HepG2 (cell line): ENCODE data around the gene MFSD11. TPM values are rescaled to one million over a fixed set of nuclear protein-coding genes. Genes with fewer than 3 reads are reported as not detected.

Source experiments
- ESRRA ChIP-seq: sonication (generic); formaldehyde crosslinking; IDR thresholded peaks from 2 replicates; pipeline ENCODE4 v1.5.1; 2020; ENCODE audit warnings: mild to moderate bottlenecking, low read depth, missing genetic modification reagents
- HNF1A ChIP-seq, 2 experiments: sonication (generic) in 1 of 2; formaldehyde crosslinking in 1 of 2; IDR thresholded peaks; 2 replicates each; pipeline versions ENCODE4 v1.4.0 to v1.6.1; 2016 to 2020; ENCODE audit warnings: borderline replicate concordance in 1 of 2, low read depth in 1 of 2, mild to moderate bottlenecking in 1 of 2, missing genetic modification reagents in 1 of 2
- HOXA5 ChIP-seq: sonication (generic); formaldehyde crosslinking; IDR thresholded peaks from 2 replicates; pipeline ENCODE4 v1.4.0; 2020; ENCODE audit warnings: missing genetic modification reagents
- THAP9 ChIP-seq: sonication (generic); formaldehyde crosslinking; IDR thresholded peaks from 2 replicates; pipeline ENCODE4; 2020; ENCODE audit warnings: missing genetic modification reagents, mild to moderate bottlenecking, borderline replicate concordance
- TRIM22 ChIP-seq: fragments of 450-650 bp; IDR thresholded peaks from 2 replicates; pipeline ENCODE4 v1.6.1; 2017
- ZNF235 ChIP-seq: sonication (generic); formaldehyde crosslinking; IDR thresholded peaks from 2 replicates; pipeline ENCODE4 v1.8.1; 2023; ENCODE audit warnings: mild to moderate bottlenecking, missing genetic modification reagents, borderline replicate concordance
- ZNF337 ChIP-seq: sonication (generic); formaldehyde crosslinking; IDR thresholded peaks from 2 replicates; pipeline ENCODE4 v1.5.1; 2020; ENCODE audit warnings: missing genetic modification reagents, low read depth, mild to moderate bottlenecking, borderline replicate concordance
- ZNF354B ChIP-seq: sonication (generic); formaldehyde crosslinking; IDR thresholded peaks from 2 replicates; pipeline ENCODE4 v1.8.0; 2022; ENCODE audit warnings: mild to moderate bottlenecking, missing genetic modification reagents
- ZNF550 ChIP-seq: sonication (generic); formaldehyde crosslinking; IDR thresholded peaks from 2 replicates; pipeline ENCODE4 v1.4.0; 2020; ENCODE audit warnings: mild to moderate bottlenecking, missing genetic modification reagents, borderline replicate concordance
- ZNF574 ChIP-seq: sonication (generic); formaldehyde crosslinking; IDR thresholded peaks from 2 replicates; pipeline ENCODE4 v1.4.0; 2020; ENCODE audit warnings: missing genetic modification reagents
- ZNF768 ChIP-seq: sonication (generic); formaldehyde crosslinking; IDR thresholded peaks from 2 replicates; pipeline ENCODE4 v1.4.0; 2020; ENCODE audit warnings: missing genetic modification reagents
- ZXDC ChIP-seq: sonication (generic); formaldehyde crosslinking; IDR thresholded peaks from 2 replicates; pipeline ENCODE4 v1.5.0; 2020; ENCODE audit warnings: mild to moderate bottlenecking, missing genetic modification reagents
- polyA plus RNA-seq, 8 experiments: library from polyadenylated mRNA; depleted of rRNA in 3 of 8; stranded (reverse) in 7 of 8; unstranded in 1 of 8; fragments of >200 nt; fragmentation: Illumina TruSeq in 4 of 8; extraction: Trizol in 4 of 8; gene quantifications; 2 replicates each; pipeline versions ENCODE4 v1.2.1 to v1.2.3, GENCODE V29; 2011 to 2016; ENCODE audit warnings: low read depth in 4 of 8, missing spikeins in 1 of 8, mixed read lengths in 1 of 8; ENCODE audit not compliant: insufficient read depth in 1 of 8
- total RNA-seq, 5 experiments: library from RNA; depleted of rRNA; stranded (reverse); fragments of >200 nt; fragmentation: Illumina TruSeq; extraction: Trizol; gene quantifications; 2 replicates each; pipeline ENCODE4 v1.2.3, GENCODE V29; 2016; ENCODE audit warnings: low read depth in 1 of 5

Gene MFSD11
- total and polyA plus RNA-seq, 2 of the 13 experiments (the other 11 are each of a cell fraction or from before 2014, with no cell fraction given): 26.1 to 36.3 TPM

- TF ChIP-seq HNF1A (IDR thresholded peaks at IDR 0.05; ENCODE audit: low read depth): no peak
- TF ChIP-seq HNF1A (CRISPR knock-in tag; IDR thresholded peaks at IDR 0.05; ENCODE audit: borderline replicate concordance): no peak
- no peak for TF ChIP-seq ESRRA (CRISPR knock-in tag)
- TF ChIP-seq ZNF574 (CRISPR knock-in tag): peak; percentile 44; the same call in 1 of the 2 replicates
- TF ChIP-seq THAP9 (CRISPR knock-in tag): no peak
- TF ChIP-seq ZNF768 (CRISPR knock-in tag): no peak; the same call in none of the 2 replicates
- no peak for TF ChIP-seq ZNF550 (CRISPR knock-in tag)
- TF ChIP-seq ZNF337: no peak
- peak; percentile 36; the same call in 1 of the 2 replicates for TF ChIP-seq HOXA5 (CRISPR knock-in tag)
- 0 out of 2 replicates have a peak, but pooled peaks have one; percentile 11 for TF ChIP-seq ZNF354B (CRISPR knock-in tag)
- no peak for TF ChIP-seq TRIM22
- no peak for TF ChIP-seq ZNF235
- no peak for TF ChIP-seq ZXDC (CRISPR knock-in tag)
These were observed 1.4 kb upstream of the MFSD11 start (continued) for GRCh38 chr17:76736349-76737081.
